IMR-90 (cell line): Measurements from ENCODE around the gene MPL. TPM values are rescaled to one million over a fixed set of nuclear protein-coding genes. Genes with fewer than 3 reads are reported as not detected.

Experiments used
- ATAC-seq: fragments of 200-7000 bp; cut with Tn5 transposase; 2 replicates; pipeline ENCODE4 v1.9.1; 2020; ENCODE audit warnings: low read depth, mild to moderate bottlenecking, moderate library complexity
- BruUV-seq: library from RNA; stranded (reverse); fragments of 400-500 nt; replicated peaks from 2 replicates; lab custom pipeline; 2021; lab: Mats Ljungman, UMichigan
- CTCF ChIA-PET: fragments of 300-600 bp; formaldehyde crosslinking; extraction: SDS; loops from one replicate; lab custom pipeline; 2021; ENCODE audit warnings: antibody characterized with exemption; lab: Yijun Ruan, JAX
- POLR2A ChIA-PET: fragments of 300-600 bp; sonication (Branson Sonifier 250); formaldehyde crosslinking; loops from one replicate; lab custom pipeline; 2022; ENCODE audit warnings: antibody characterized with exemption; ENCODE audit not compliant: unreplicated experiment; lab: Charles Lee
- DNase-seq: peaks from one replicate; pipeline ENCODE4 v3.0.0; 2013
- H2AFZ ChIP-seq: replicated peaks from 2 replicates; pipeline ENCODE3; 2013; ENCODE audit warnings: low read length, mild to moderate bottlenecking; ENCODE audit not compliant: poor library complexity
- H2AK5ac ChIP-seq: 2 replicates; pipeline ENCODE4 v1.6.1; 2013; ENCODE audit warnings: low read depth, low read length, inconsistent platforms
- H2AK9ac ChIP-seq: replicated peaks from 2 replicates; pipeline ENCODE3; 2013; ENCODE audit warnings: mild to moderate bottlenecking, low read depth, low read length, moderate library complexity; ENCODE audit not compliant: poor library complexity
- H2BK120ac ChIP-seq: 2 replicates; pipeline ENCODE4 v1.6.1; 2013; ENCODE audit warnings: low read depth, low read length, inconsistent platforms
- H2BK15ac ChIP-seq: 3 replicates; pipeline ENCODE4 v1.6.1; 2013; ENCODE audit warnings: low read depth, low read length, inconsistent platforms
- H2BK20ac ChIP-seq: 2 replicates; pipeline ENCODE4 v1.6.1; 2013; ENCODE audit warnings: low read depth, mild to moderate bottlenecking, inconsistent platforms, low read length, moderate library complexity
- H2BK5ac ChIP-seq: 2 replicates; pipeline ENCODE4 v1.6.1; 2013; ENCODE audit warnings: mild to moderate bottlenecking, low read depth, low read length, inconsistent platforms; ENCODE audit not compliant: poor library complexity, severe bottlenecking
- H3K14ac ChIP-seq: replicated peaks from 2 replicates; pipeline ENCODE4 v1.6.1; 2013; ENCODE audit warnings: low read depth, low read length, inconsistent platforms
- H3K18ac ChIP-seq: 2 replicates; pipeline ENCODE4 v1.6.1; 2013; ENCODE audit warnings: low read depth, low read length, control low read depth
- H3K23ac ChIP-seq: 2 replicates; pipeline ENCODE4 v1.6.1; 2013; ENCODE audit warnings: low read depth, low read length, inconsistent platforms
- H3K27ac ChIP-seq: 2 replicates; pipeline ENCODE4 v1.5.1; 2013; ENCODE audit warnings: mild to moderate bottlenecking, control low read depth, low read length; ENCODE audit not compliant: insufficient read depth
- H3K27me3 ChIP-seq: 2 replicates; pipeline ENCODE4 v1.6.1; 2013; ENCODE audit warnings: low read length; ENCODE audit not compliant: control insufficient read depth, insufficient read depth
- H3K36me3 ChIP-seq: 2 replicates; pipeline ENCODE4 v1.6.1; 2013; ENCODE audit warnings: low read length, mixed read lengths; ENCODE audit not compliant: control insufficient read depth, insufficient read depth
- H3K4ac ChIP-seq: 2 replicates; pipeline ENCODE4 v1.6.1; 2013; ENCODE audit warnings: low read depth, low read length, inconsistent platforms
- H3K4me1 ChIP-seq: 2 replicates; pipeline ENCODE4 v1.6.1; 2013; ENCODE audit warnings: low read length, mixed read lengths; ENCODE audit not compliant: control insufficient read depth, insufficient read depth
- H3K4me2 ChIP-seq: 2 replicates; pipeline ENCODE4 v1.6.1; 2013; ENCODE audit warnings: low read depth, mild to moderate bottlenecking, control low read depth, low read length, moderate library complexity
- H3K4me3 ChIP-seq: 2 replicates; pipeline ENCODE4 v1.5.1; 2013; ENCODE audit warnings: low read depth, mild to moderate bottlenecking, control low read depth, low read length, moderate library complexity; ENCODE audit not compliant: insufficient read depth
- H3K56ac ChIP-seq: 2 replicates; pipeline ENCODE4 v1.6.1; 2013; ENCODE audit warnings: low read length, inconsistent platforms; ENCODE audit not compliant: insufficient read depth; ENCODE audit errors: extremely low read depth
- H3K79me1 ChIP-seq, 2 experiments: 2 replicates each; pipeline ENCODE4 v1.6.1; 2013; ENCODE audit warnings: low read length in 2 of 2, inconsistent platforms in 1 of 2, low read depth in 1 of 2
- H3K9ac ChIP-seq: 2 replicates; pipeline ENCODE4 v1.6.1; 2013; ENCODE audit warnings: low read depth, low read length, control low read depth
- H3K9me1 ChIP-seq: 2 replicates; pipeline ENCODE4 v1.6.1; 2013; ENCODE audit warnings: low read length, inconsistent platforms; ENCODE audit not compliant: insufficient read depth
- H3K9me3 ChIP-seq: 2 replicates; pipeline ENCODE4 v1.6.1; 2013; ENCODE audit warnings: low read length; ENCODE audit not compliant: control insufficient read depth, insufficient read depth
- H4K20me1 ChIP-seq: 2 replicates; pipeline ENCODE4 v1.6.1; 2013; ENCODE audit warnings: low read length, inconsistent platforms; ENCODE audit not compliant: insufficient read depth
- H4K5ac ChIP-seq: 2 replicates; pipeline ENCODE4 v1.6.1; 2013; ENCODE audit warnings: mild to moderate bottlenecking, low read depth, low read length, control low read depth
- H4K8ac ChIP-seq, 2 experiments: 2 replicates each; pipeline ENCODE4 v1.6.1; 2013; ENCODE audit warnings: low read depth in 2 of 2, low read length in 2 of 2, control low read depth in 1 of 2, inconsistent platforms in 1 of 2
- H4K91ac ChIP-seq: 2 replicates; pipeline ENCODE4 v1.6.1; 2013; ENCODE audit warnings: low read depth, low read length, inconsistent platforms; ENCODE audit not compliant: insufficient read depth
- MAZ ChIP-seq: IDR thresholded peaks from 2 replicates; pipeline ENCODE4 v1.6.1; 2012; ENCODE audit warnings: low read depth, mild to moderate bottlenecking, low read length, improper control_type of control experiment, moderate library complexity, borderline replicate concordance
- MXI1 ChIP-seq: IDR thresholded peaks from 2 replicates; pipeline ENCODE4 v1.6.1; 2012; ENCODE audit warnings: low read depth, mild to moderate bottlenecking, low read length, moderate library complexity, borderline replicate concordance
- RAD21 ChIP-seq: IDR thresholded peaks from 2 replicates; pipeline ENCODE4 v1.6.1; 2012; ENCODE audit warnings: low read length, improper control_type of control experiment
- WGBS, 2 experiments: methylation state at CpG; one replicate each; pipeline versions ENCODE4 v1.1.5 to v1.1.7; 2013; ENCODE audit warnings: missing lambda C conversion rate in 2 of 2; ENCODE audit not compliant: insufficient read length in 1 of 2; ENCODE audit errors: extremely low coverage in 2 of 2; 5-methylcytosine and 5-hydroxymethylcytosine counted together
- dilution Hi-C: fragments of 300-500 bp; cut with HindIII; formaldehyde crosslinking; loops from one replicate; pipeline ENCODE4 v1.14.3; 2018; ENCODE audit warnings: low sequenced_read_pairs; ENCODE audit not compliant: unreplicated experiment
- in situ Hi-C: fragments of 300-500 bp; cut with MboI; formaldehyde crosslinking; loops from 3 replicates; pipeline ENCODE4 v1.14.3; 2019; ENCODE audit warnings: low sequenced_read_pairs, inconsistent platforms, mixed read lengths
- intact Hi-C: fragments of 100-400 bp; cut with micrococcal nuclease; formaldehyde crosslinking; loops from 2 replicates; pipeline ENCODE4 v1.10.0; 2022
- polyA plus RNA-seq, 3 experiments: library from polyadenylated mRNA; depleted of rRNA; stranded (reverse); fragments of >200 nt; gene quantifications; 2 replicates each; pipeline ENCODE4 v1.2.3, GENCODE V29; 2012; ENCODE audit warnings: low replicate concordance in 1 of 3
- total RNA-seq: library from RNA; depleted of rRNA; stranded (reverse); fragments of >200 nt; gene quantifications from 2 replicates; pipeline ENCODE4 v1.2.3, GENCODE V29; 2012
- TF ChIP-seq, protein P1 (sequence below): conservative IDR thresholded peaks from 2 replicates; pipeline ENCODE4 v1.5.1; 2012; ENCODE audit warnings: mild to moderate bottlenecking, low read depth, low read length, improper control_type of control experiment

The MPL gene
- total and polyA plus RNA-seq, 2 of the 4 experiments (the other 2 are of a cell fraction), result 0.12 TPM; not detected in 1

DNA sequence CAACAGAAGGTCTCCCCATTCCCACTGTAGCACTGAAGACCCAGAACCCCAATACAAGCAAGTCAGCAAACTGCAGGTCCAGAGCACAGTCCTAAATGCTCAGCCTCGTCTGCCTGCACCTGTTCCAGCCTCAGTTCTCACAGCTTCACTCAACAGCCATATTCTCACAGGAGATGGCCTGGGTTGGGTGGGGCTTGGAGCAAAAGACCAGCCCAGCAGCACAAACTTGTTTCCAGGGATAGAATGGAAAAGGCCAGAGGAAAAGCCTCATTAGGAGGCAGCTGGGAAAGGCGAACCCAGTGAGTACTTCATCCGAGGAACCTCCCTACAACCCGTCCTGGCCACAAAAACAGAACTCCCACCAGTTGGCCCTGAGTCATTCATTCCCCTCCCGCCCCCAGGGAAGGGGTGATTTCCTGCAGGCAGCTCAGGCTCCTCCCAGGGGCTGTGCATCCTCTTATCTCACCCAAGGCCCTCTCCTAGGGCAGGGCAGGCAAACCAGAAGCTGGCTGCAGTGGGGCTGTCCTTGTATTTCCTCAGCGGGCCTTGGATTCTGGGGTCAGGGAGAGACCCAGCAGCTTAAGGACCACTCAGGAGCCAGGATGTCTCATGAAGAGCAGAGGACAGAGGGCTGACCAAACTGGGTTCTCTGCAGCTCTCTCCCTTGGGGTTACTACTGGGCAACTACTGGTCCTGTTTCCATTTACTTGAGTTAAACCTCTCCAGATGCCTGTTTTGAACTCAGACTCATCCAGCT lies 7.4 kb upstream of the MPL start:
- peaks cover 6% of the 10 kb centered on the region for H3K4me1 ChIP-seq
- no peaks in the 10 kb centered on the region for H3K36me3 ChIP-seq
- peak overlapping the region; percentile 62; the same call in 1 of the 2 replicates for H4K91ac ChIP-seq
- peaks cover 5% of the 10 kb centered on the region; the same call in 1 of the 2 replicates for H3K9me1 ChIP-seq
- 0 out of 2 replicates have a peak, but pooled peaks cover 1% of the 10 kb centered on the region for H3K27me3 ChIP-seq
- peak overlapping the region; percentile 52 to 74 for H4K8ac ChIP-seq
- ChIA-PET CTCF (no interaction called here), POLR2A (no interaction called here)
- no TSS peak for BruUV-seq
- no peak overlapping the region; the same call in 1 of the 2 replicates for H3K4me2 ChIP-seq
- peak overlapping the region; percentile 55; the same call in 1 of the 2 replicates for H2BK20ac ChIP-seq
- no peak overlapping the region for H3K56ac ChIP-seq
- H3K27ac ChIP-seq, result peak overlapping the region; percentile 61; the same call in 1 of the 2 replicates
- H3K79me1 ChIP-seq, result no peaks in the 10 kb centered on the region
- H4K5ac ChIP-seq, result peak overlapping the region; percentile 39; the same call in 1 of the 2 replicates
- intact Hi-C loops (no loop called here), in situ Hi-C loops (no loop called here), dilution Hi-C loops (no loop called here)
- DNase-seq (peak; percentile 87), ATAC-seq (peak; percentile 99)
- H2AK9ac ChIP-seq, result peak overlapping the region; percentile 81
- H3K9me3 ChIP-seq, result peaks cover 2% of the 10 kb centered on the region
- no peak for TF ChIP-seq MXI1
- TF ChIP-seq MAZ, result peak; percentile 81; the same call in 1 of the 2 replicates
- TF ChIP-seq RAD21, result 0 out of 2 replicates have a peak, but pooled peaks have one; percentile 12
- TF ChIP-seq, protein P1, sequence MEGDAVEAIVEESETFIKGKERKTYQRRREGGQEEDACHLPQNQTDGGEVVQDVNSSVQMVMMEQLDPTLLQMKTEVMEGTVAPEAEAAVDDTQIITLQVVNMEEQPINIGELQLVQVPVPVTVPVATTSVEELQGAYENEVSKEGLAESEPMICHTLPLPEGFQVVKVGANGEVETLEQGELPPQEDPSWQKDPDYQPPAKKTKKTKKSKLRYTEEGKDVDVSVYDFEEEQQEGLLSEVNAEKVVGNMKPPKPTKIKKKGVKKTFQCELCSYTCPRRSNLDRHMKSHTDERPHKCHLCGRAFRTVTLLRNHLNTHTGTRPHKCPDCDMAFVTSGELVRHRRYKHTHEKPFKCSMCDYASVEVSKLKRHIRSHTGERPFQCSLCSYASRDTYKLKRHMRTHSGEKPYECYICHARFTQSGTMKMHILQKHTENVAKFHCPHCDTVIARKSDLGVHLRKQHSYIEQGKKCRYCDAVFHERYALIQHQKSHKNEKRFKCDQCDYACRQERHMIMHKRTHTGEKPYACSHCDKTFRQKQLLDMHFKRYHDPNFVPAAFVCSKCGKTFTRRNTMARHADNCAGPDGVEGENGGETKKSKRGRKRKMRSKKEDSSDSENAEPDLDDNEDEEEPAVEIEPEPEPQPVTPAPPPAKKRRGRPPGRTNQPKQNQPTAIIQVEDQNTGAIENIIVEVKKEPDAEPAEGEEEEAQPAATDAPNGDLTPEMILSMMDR, result no peak
- H3K9ac ChIP-seq, result no peak overlapping the region
- peak overlapping the region; percentile 87 for H2AFZ ChIP-seq
- H3K14ac ChIP-seq, result peak overlapping the region; percentile 59; the same call in 1 of the 2 replicates
- H3K4ac ChIP-seq, result peak overlapping the region; percentile 67
- H2BK5ac ChIP-seq, result peak overlapping the region; percentile 31
- H3K23ac ChIP-seq, result no peak overlapping the region
- 80% methylated on average over 1 of the region's 6 CpGs; no CpG with 5 or more reads in 1 of the 2 experiments for WGBS, 2 experiments
- peak overlapping the region; percentile 72; the same call in 1 of the 2 replicates for H2AK5ac ChIP-seq
- peak overlapping the region; percentile 18; the same call in 1 of the 2 replicates for H3K18ac ChIP-seq
- H3K4me3 ChIP-seq, result no peak overlapping the region
- H4K20me1 ChIP-seq, result no peaks in the 10 kb centered on the region
- H2BK15ac ChIP-seq, result peak overlapping the region; percentile 42; the same call in 1 of the 3 replicates
- peak overlapping the region; percentile 57 for H2BK120ac ChIP-seq
